PC-9 (cell line): ENCODE results near the gene DLGAP4. TPM values are rescaled to one million over a fixed set of nuclear protein-coding genes. Genes with fewer than 3 reads are reported as not detected.

Experiments
- BruUV-seq: library from RNA; stranded (reverse); fragments of 400-500 nt; replicated peaks from 2 replicates; lab custom pipeline; 2021; lab: Mats Ljungman, UMichigan
- CTCF ChIA-PET: fragments of 300-600 bp; sonication (Branson Sonifier 250); formaldehyde crosslinking; loops from one replicate; lab custom pipeline; 2022; ENCODE audit warnings: antibody characterized with exemption; lab: Charles Lee
- POLR2A ChIA-PET: fragments of 300-600 bp; sonication (Branson Sonifier 250); formaldehyde crosslinking; loops from one replicate; lab custom pipeline; 2022; ENCODE audit warnings: antibody characterized with exemption; ENCODE audit not compliant: unreplicated experiment; lab: Charles Lee
- DNase-seq, 2 experiments: peaks; one replicate each; pipeline versions ENCODE4 v3.0.0 to v3.0.0-alpha.2; 2015 to 2022; ENCODE audit warnings: mixed read lengths in 1 of 2
- H2AFZ ChIP-seq: fragments of 200-600 bp; sonication (generic); 2 replicates; pipeline ENCODE4 v1.8.1; 2017; ENCODE audit warnings: antibody characterized with exemption
- H3F3A ChIP-seq: fragments of 200-600 bp; sonication (generic); 2 replicates; pipeline ENCODE4 v1.8.1; 2017; ENCODE audit warnings: antibody characterized with exemption, mild to moderate bottlenecking, low read depth; ENCODE audit not compliant: insufficient read depth
- H3K27ac ChIP-seq: fragments of 200-600 bp; sonication (generic); 2 replicates; pipeline ENCODE4 v1.6.1; 2016; ENCODE audit warnings: mixed run types
- H3K27me3 ChIP-seq: fragments of 200-600 bp; sonication (generic); 2 replicates; pipeline ENCODE4 v1.6.1; 2016; ENCODE audit warnings: low read depth, mixed run types; ENCODE audit not compliant: insufficient read depth
- H3K36me3 ChIP-seq: fragments of 200-600 bp; sonication (generic); 2 replicates; pipeline ENCODE4 v1.6.1; 2016; ENCODE audit warnings: low read depth, mixed run types
- H3K4me1 ChIP-seq: fragments of 200-600 bp; sonication (generic); replicated peaks from 2 replicates; pipeline ENCODE4 v1.6.1; 2016; ENCODE audit warnings: mixed run types; ENCODE audit not compliant: insufficient read depth
- H3K4me2 ChIP-seq: fragments of 200-600 bp; sonication (generic); 2 replicates; pipeline ENCODE4 v1.6.1; 2017; ENCODE audit warnings: mixed run types
- H3K4me3 ChIP-seq: fragments of 200-600 bp; sonication (generic); 2 replicates; pipeline ENCODE4 v1.6.1; 2016; ENCODE audit warnings: mixed run types
- H3K79me2 ChIP-seq: fragments of 200-600 bp; sonication (generic); 2 replicates; pipeline ENCODE4 v1.6.1; 2017; ENCODE audit warnings: low read depth, mixed run types
- H3K9me2 ChIP-seq: fragments of 200-600 bp; sonication (generic); 2 replicates; pipeline ENCODE4 v1.8.1; 2017; ENCODE audit warnings: mild to moderate bottlenecking; ENCODE audit not compliant: insufficient read depth
- H3K9me3 ChIP-seq: fragments of 200-600 bp; sonication (generic); 2 replicates; pipeline ENCODE4 v1.8.1; 2016; ENCODE audit warnings: low read depth; ENCODE audit not compliant: insufficient read depth
- H4K20me1 ChIP-seq: fragments of 200-600 bp; sonication (generic); 2 replicates; pipeline ENCODE4 v1.8.1; 2017; ENCODE audit not compliant: insufficient read depth
- CTCF ChIP-seq: fragments of 200-600 bp; sonication (generic); conservative IDR thresholded peaks from 2 replicates; pipeline ENCODE4 v1.6.1; 2017; ENCODE audit warnings: mixed run types, antibody characterized with exemption, mild to moderate bottlenecking, moderate library complexity
- EZH2 ChIP-seq: fragments of 200-600 bp; sonication (generic); IDR thresholded peaks from 2 replicates; pipeline ENCODE4 v1.8.0; 2017; ENCODE audit warnings: antibody characterized with exemption, low read depth
- intact Hi-C: fragments of 100-400 bp; cut with micrococcal nuclease; formaldehyde crosslinking; loops from one replicate; pipeline ENCODE4 v1.10.0; 2022; ENCODE audit not compliant: unreplicated experiment
- total RNA-seq: library from RNA; stranded (reverse); gene quantifications from 2 replicates; pipeline ENCODE4 v1.2.3, GENCODE V29; 2021

Gene DLGAP4
- total RNA-seq, 1 experiment from 2014 or later, result 62.6 TPM

GRCh38 chr20:36312724-36313441, 6.7 kb downstream of the DLGAP4 start:
- H2AFZ ChIP-seq, result no peak overlapping the region
- no peaks in the 10 kb centered on the region for H3K9me2 ChIP-seq
- no peak for TF ChIP-seq CTCF
- no peak for TF ChIP-seq EZH2
- ChIA-PET CTCF (no interaction called here), POLR2A (no interaction called here)
- H4K20me1 ChIP-seq, result no peaks in the 10 kb centered on the region
- BruUV-seq, result no TSS peak
- H3K9me3 ChIP-seq, result no peaks in the 10 kb centered on the region
- H3K36me3 ChIP-seq, result no peaks in the 10 kb centered on the region
- H3K27me3 ChIP-seq, result peaks cover 39% of the 10 kb centered on the region
- H3K4me3 ChIP-seq, result no peak overlapping the region
- intact Hi-C loops, result no loop called here
- DNase-seq, result no peak
- no peak overlapping the region for H3K4me2 ChIP-seq
- H3K4me1 ChIP-seq, result no peaks in the 10 kb centered on the region
- no peaks in the 10 kb centered on the region for H3K79me2 ChIP-seq
- H3K27ac ChIP-seq, result no peak overlapping the region
- no peaks in the 10 kb centered on the region for H3F3A ChIP-seq

GRCh38 chr20:36313476-36313875, 7.3 kb downstream of the DLGAP4 start:
- CTCF ChIA-PET, result no interaction called here
- BruUV-seq, result no TSS peak
- no peak for DNase-seq
- Histone ChIP-seq H3K4me1 (no peaks in the 10 kb centered on the region), H3K27ac (no peak overlapping the region), H3K79me2 (no peaks in the 10 kb centered on the region), H2AFZ (no peak overlapping the region), H3K27me3 (peaks cover 38% of the 10 kb centered on the region), H3K4me3 (no peak overlapping the region), H3F3A (no peaks in the 10 kb centered on the region), H3K9me2 (no peaks in the 10 kb centered on the region), H3K4me2 (no peak overlapping the region), H3K9me3 (no peaks in the 10 kb centered on the region), H4K20me1 (no peaks in the 10 kb centered on the region), H3K36me3 (no peaks in the 10 kb centered on the region)
- POLR2A ChIA-PET, result no interaction called here
- intact Hi-C loops, result no loop called here
- TF ChIP-seq CTCF, result no peak
- no peak for TF ChIP-seq EZH2

GRCh38 chr20:36313926-36314325, 7.8 kb downstream of the DLGAP4 start:
- ChIA-PET CTCF (no interaction called here), POLR2A (no interaction called here)
- no peaks in the 10 kb centered on the region for H3F3A ChIP-seq
- no peaks in the 10 kb centered on the region for H3K4me1 ChIP-seq
- H3K4me3 ChIP-seq, result no peak overlapping the region
- no peaks in the 10 kb centered on the region for H3K9me2 ChIP-seq
- TF ChIP-seq EZH2 (no peak), CTCF (no peak)
- peaks cover 34% of the 10 kb centered on the region for H3K27me3 ChIP-seq
- H2AFZ ChIP-seq, result no peak overlapping the region
- H3K79me2 ChIP-seq, result no peaks in the 10 kb centered on the region
- H3K4me2 ChIP-seq, result no peak overlapping the region
- H3K9me3 ChIP-seq, result no peaks in the 10 kb centered on the region
- intact Hi-C loops, result no loop called here
- H3K27ac ChIP-seq, result no peak overlapping the region
- H4K20me1 ChIP-seq, result no peaks in the 10 kb centered on the region
- H3K36me3 ChIP-seq, result no peaks in the 10 kb centered on the region
- no TSS peak for BruUV-seq
- no peak for DNase-seq
